CD14-positive monocyte (primary cell): ENCODE measurements around the gene COQ8B. TPM values are rescaled to one million over a fixed set of nuclear protein-coding genes. Genes with fewer than 3 reads are reported as not detected.

Source experiments
- DNase-seq, 3 donors: peaks; one replicate each; pipeline ENCODE4 v3.0.0-alpha.2; 2011 to 2022
- H2AFZ ChIP-seq: 2 replicates; pipeline ENCODE4 v1.6.0; 2012; ENCODE audit warnings: mild to moderate bottlenecking, low read depth, low read length, inconsistent platforms; ENCODE audit not compliant: insufficient read depth, poor library complexity, severe bottlenecking
- H3K27ac ChIP-seq, 2 donors: 1 replicate in 1 of 2; 2 replicates in 1 of 2; pipeline ENCODE4 v1.5.1; 2012 to 2013; ENCODE audit warnings: low read length in 2 of 2, control low read depth in 1 of 2, inconsistent platforms in 1 of 2, low read depth in 1 of 2, mild to moderate bottlenecking in 1 of 2
- H3K27me3 ChIP-seq, 2 donors: one replicate each; pipeline versions ENCODE4 v1.6.0 to v1.6.1; 2011 to 2013; ENCODE audit warnings: low read length in 2 of 2; ENCODE audit not compliant: control insufficient read depth in 2 of 2, insufficient read depth in 2 of 2
- H3K36me3 ChIP-seq, 2 donors: replicated peaks in 1 of 2; 1 replicate in 1 of 2; 2 replicates in 1 of 2; pipeline versions ENCODE4 v1.5.1 to v1.6.1; 2012 to 2013; ENCODE audit warnings: low read length in 2 of 2, control low read depth in 1 of 2, inconsistent platforms in 1 of 2, mild to moderate bottlenecking in 1 of 2; ENCODE audit not compliant: insufficient read depth in 2 of 2, control insufficient read depth in 1 of 2
- H3K4me1 ChIP-seq, 2 donors: 1 replicate in 1 of 2; 2 replicates in 1 of 2; pipeline versions ENCODE4 v1.5.1 to v1.6.1; 2012 to 2013; ENCODE audit warnings: low read length in 2 of 2, control low read depth in 1 of 2, inconsistent platforms in 1 of 2, mild to moderate bottlenecking in 1 of 2, moderate library complexity in 1 of 2; ENCODE audit not compliant: insufficient read depth in 2 of 2, control insufficient read depth in 1 of 2
- H3K4me2 ChIP-seq: replicated peaks from 2 replicates; pipeline ENCODE3; 2012; ENCODE audit warnings: low read length, moderate library complexity, mild to moderate bottlenecking; ENCODE audit not compliant: poor library complexity, severe bottlenecking; ENCODE audit errors: extremely low read depth
- H3K4me3 ChIP-seq, 3 experiments: fragments of 200-600 bp in 1 of 3; sonication (generic) in 1 of 3; replicated peaks in 1 of 3; 1 replicate in 2 of 3; 2 replicates in 1 of 3; pipeline ENCODE4 v1.5.1; 2011 to 2013; ENCODE audit warnings: low read length in 3 of 3, mild to moderate bottlenecking in 3 of 3, control low read depth in 2 of 3, low read depth in 2 of 3, inconsistent platforms in 1 of 3, moderate library complexity in 1 of 3
- H3K79me2 ChIP-seq: 2 replicates; pipeline ENCODE4 v1.6.0; 2012; ENCODE audit warnings: mild to moderate bottlenecking, control low read depth, inconsistent platforms, low read length, moderate library complexity; ENCODE audit not compliant: insufficient read depth
- H3K9ac ChIP-seq: 2 replicates; pipeline ENCODE4 v1.6.0; 2017; ENCODE audit warnings: low read length, mild to moderate bottlenecking; ENCODE audit not compliant: insufficient read depth, poor library complexity, severe bottlenecking
- H3K9me3 ChIP-seq, 2 donors: replicated peaks in 1 of 2; 1 replicate in 1 of 2; 2 replicates in 1 of 2; pipeline versions ENCODE4 v1.5.1 to v1.6.1; 2012 to 2013; ENCODE audit warnings: low read length in 2 of 2, control low read depth in 1 of 2; ENCODE audit not compliant: control insufficient read depth in 1 of 2, insufficient read depth in 1 of 2
- H4K20me1 ChIP-seq: 2 replicates; pipeline ENCODE4 v1.6.0; 2012; ENCODE audit warnings: mild to moderate bottlenecking, low read length, control low read depth, moderate library complexity; ENCODE audit not compliant: insufficient read depth
- H3K27ac Mint-ChIP-seq, 7 donors: one replicate each; pipeline ENCODE4 v1.8.0; 2020; ENCODE audit warnings: mild to moderate bottlenecking in 7 of 7, mixed read lengths in 7 of 7, moderate library complexity in 6 of 7, inconsistent platforms in 2 of 7
- H3K27me3 Mint-ChIP-seq, 3 donors: one replicate each; pipeline ENCODE4 v1.8.0; 2021 to 2022; ENCODE audit warnings: low read depth in 3 of 3, mild to moderate bottlenecking in 3 of 3, mixed read lengths in 3 of 3, moderate library complexity in 3 of 3, inconsistent platforms in 1 of 3
- H3K36me3 Mint-ChIP-seq, 2 donors: one replicate each; pipeline ENCODE4 v1.8.0; 2020; ENCODE audit warnings: mixed read lengths in 2 of 2, inconsistent platforms in 1 of 2, mild to moderate bottlenecking in 1 of 2
- H3K4me1 Mint-ChIP-seq: one replicate; pipeline ENCODE4 v1.8.0; 2020; ENCODE audit warnings: mild to moderate bottlenecking, mixed read lengths
- H3K4me3 Mint-ChIP-seq, 2 donors: one replicate each; pipeline ENCODE4 v1.8.0; 2020; ENCODE audit warnings: mild to moderate bottlenecking in 2 of 2, mixed read lengths in 2 of 2, moderate library complexity in 1 of 2
- H3K9me3 Mint-ChIP-seq, 7 donors: one replicate each; pipeline ENCODE4 v1.8.0; 2020 to 2022; ENCODE audit warnings: mixed read lengths in 7 of 7, mild to moderate bottlenecking in 6 of 7, moderate library complexity in 6 of 7, inconsistent platforms in 2 of 7
- CTCF ChIP-seq: fragments of 200-600 bp; IDR thresholded peaks from one replicate; pipeline ENCODE4 v1.8.0; 2022; ENCODE audit warnings: antibody characterized with exemption, mild to moderate bottlenecking
- WGBS: methylation state at CpG from one replicate; pipeline ENCODE4 v1.1.5; 2013; ENCODE audit warnings: missing lambda C conversion rate; ENCODE audit not compliant: insufficient coverage; 5-methylcytosine and 5-hydroxymethylcytosine counted together
- intact Hi-C, 2 donors: fragments of 100-400 bp; cut with micrococcal nuclease; formaldehyde crosslinking; loops; one replicate each; pipeline versions ENCODE4 v1.15.0 to v1.15.1; 2023
- polyA plus RNA-seq, 3 donors: library from polyadenylated mRNA; depleted of rRNA in 1 of 3; unstranded in 2 of 3; stranded (reverse) in 1 of 3; fragments of 300-500 nt in 2 of 3; fragments of >200 nt in 1 of 3; fragmentation: Illumina TruSeq in 2 of 3; gene quantifications; 1 replicate in 2 of 3; 2 replicates in 1 of 3; pipeline ENCODE4 v1.2.3, GENCODE V29; 2012 to 2021

COQ8B gene
- polyA plus RNA-seq, 3 donors = 16.0 to 44.0 (median 23.4) TPM

GRCh38 chr19:40736661-40737060, 20.0 kb upstream of the COQ8B start:
- no peak for TF ChIP-seq CTCF
- peaks cover 0 to 2% (median 0%) of the 10 kb centered on the region in 3 donors for H3K27me3 Mint-ChIP-seq
- H3K36me3 ChIP-seq = peaks cover 72 to 88% of the 10 kb centered on the region in 2 donors
- no peak overlapping the region for H3K4me3 ChIP-seq
- H3K9ac ChIP-seq = no peak overlapping the region
- WGBS = no CpG with 5 or more reads among the region's 9 CpGs
- DNase-seq = no peak
- no peaks in the 10 kb centered on the region for H3K4me1 ChIP-seq
- H3K4me3 Mint-ChIP-seq = no peak overlapping the region
- peaks cover 80 to 90% of the 10 kb centered on the region in 2 donors for H3K36me3 Mint-ChIP-seq
- H3K4me2 ChIP-seq = no peak overlapping the region
- no peak overlapping the region for H3K27ac Mint-ChIP-seq
- H3K27ac ChIP-seq = no peak overlapping the region
- peaks cover 0 to 3% (median 0%) of the 10 kb centered on the region in 7 donors for H3K9me3 Mint-ChIP-seq
- no peaks in the 10 kb centered on the region for H3K79me2 ChIP-seq
- H3K27me3 ChIP-seq = no peaks in the 10 kb centered on the region
- no peaks in the 10 kb centered on the region for H3K9me3 ChIP-seq
- intact Hi-C loops = no loop called here
- H2AFZ ChIP-seq = no peak overlapping the region
- no peaks in the 10 kb centered on the region for H4K20me1 ChIP-seq
- H3K4me1 Mint-ChIP-seq = peaks cover 1% of the 10 kb centered on the region

DNA sequence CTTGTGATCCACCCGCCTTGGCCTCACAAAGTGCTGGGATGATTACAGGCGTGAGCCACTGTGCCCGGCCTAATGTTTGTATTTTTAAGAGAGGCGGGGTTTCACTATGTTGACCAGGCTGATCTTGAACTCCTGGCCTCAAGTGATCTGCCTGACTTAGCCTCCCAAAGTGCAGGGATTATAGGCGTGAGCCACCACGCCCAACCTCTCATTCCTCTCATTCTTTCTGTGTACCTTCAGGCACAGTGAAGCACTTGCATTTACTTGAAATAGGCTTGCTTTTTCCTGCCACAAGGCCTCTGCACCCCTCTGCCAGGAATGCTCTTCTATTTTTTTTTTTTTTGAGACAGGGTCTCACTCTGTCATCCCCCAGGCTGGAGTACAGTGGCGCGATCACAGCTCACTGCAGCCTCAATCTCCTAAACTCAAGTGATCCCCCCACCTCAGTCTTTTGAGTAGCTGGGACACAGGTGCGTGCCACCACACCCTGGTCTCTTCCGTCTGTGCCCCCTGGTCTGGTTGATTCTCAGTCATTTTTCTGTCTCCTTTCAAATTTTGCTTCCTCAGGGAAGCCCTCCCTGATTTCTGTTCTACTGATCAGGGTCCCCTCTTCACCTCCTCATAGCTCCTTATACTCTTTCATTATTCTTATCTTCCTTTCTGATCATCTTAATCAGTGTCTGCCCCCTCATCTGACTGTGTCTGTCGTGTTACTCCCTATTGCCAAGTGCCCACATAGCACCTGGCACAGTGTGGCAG, 18.5 kb upstream of the COQ8B start:
- H3K4me3 Mint-ChIP-seq = no peak overlapping the region
- no peak for DNase-seq
- H3K4me1 Mint-ChIP-seq = no peaks in the 10 kb centered on the region
- intact Hi-C loops = no loop called here
- peaks cover 85 to 97% of the 10 kb centered on the region in 2 donors for H3K36me3 Mint-ChIP-seq
- H3K36me3 ChIP-seq = peaks cover 80 to 96% of the 10 kb centered on the region in 2 donors
- WGBS = 98% methylated on average over 9 of the region's 11 CpGs
- H2AFZ ChIP-seq = no peak overlapping the region
- H3K4me3 ChIP-seq = no peak overlapping the region
- H3K27ac ChIP-seq = no peak overlapping the region
- no peaks in the 10 kb centered on the region for H3K9me3 ChIP-seq
- H3K27me3 Mint-ChIP-seq = peaks cover 0 to 2% (median 0%) of the 10 kb centered on the region in 3 donors
- no peak overlapping the region for H3K9ac ChIP-seq
- no peak overlapping the region for H3K4me2 ChIP-seq
- no peak for TF ChIP-seq CTCF
- peak overlapping the region in 1 of 7 donors; percentile 77 for H3K27ac Mint-ChIP-seq
- H3K9me3 Mint-ChIP-seq = peaks cover 0 to 3% (median 0%) of the 10 kb centered on the region in 7 donors
- H3K27me3 ChIP-seq = no peaks in the 10 kb centered on the region
- no peaks in the 10 kb centered on the region for H3K4me1 ChIP-seq
- no peaks in the 10 kb centered on the region for H3K79me2 ChIP-seq
- no peaks in the 10 kb centered on the region for H4K20me1 ChIP-seq
